GM23338 (cell line): ENCODE data around the gene SENP6. TPM values are rescaled to one million over a fixed set of nuclear protein-coding genes. Genes with fewer than 3 reads are reported as not detected.

Experiments used
- ATAC-seq: fragments of 200-7000 bp; cut with Tn5 transposase; 3 replicates; pipeline ENCODE4 v1.9.1; 2020
- DNase-seq: peaks from one replicate; pipeline ENCODE4 v3.0.0-alpha.2; 2015; ENCODE audit warnings: low spot score
- H2AFZ ChIP-seq: fragments of 200-600 bp; sonication (generic); 2 replicates; pipeline ENCODE4 v1.8.0; 2016; ENCODE audit warnings: antibody characterized with exemption, mild to moderate bottlenecking, moderate library complexity
- H3F3A ChIP-seq: fragments of 200-600 bp; sonication (generic); replicated peaks from 2 replicates; pipeline ENCODE4 v1.8.0; 2017; ENCODE audit warnings: antibody characterized with exemption, mixed run types, low read depth
- H3K27ac ChIP-seq: fragments of 200-600 bp; sonication (generic); 2 replicates; pipeline ENCODE4 v1.6.1; 2016; ENCODE audit warnings: low read depth
- H3K27me3 ChIP-seq: fragments of 200-600 bp; sonication (generic); 2 replicates; pipeline ENCODE4 v1.8.0; 2016; ENCODE audit warnings: mild to moderate bottlenecking, mixed run types, moderate library complexity; ENCODE audit not compliant: insufficient read depth
- H3K36me3 ChIP-seq: fragments of 200-600 bp; sonication (generic); 2 replicates; pipeline ENCODE4 v1.8.0; 2016; ENCODE audit warnings: mild to moderate bottlenecking; ENCODE audit not compliant: insufficient read depth
- H3K4me1 ChIP-seq: fragments of 200-600 bp; sonication (generic); 2 replicates; pipeline ENCODE4 v1.8.0; 2016; ENCODE audit warnings: mild to moderate bottlenecking, moderate library complexity; ENCODE audit not compliant: insufficient read depth
- H3K4me2 ChIP-seq: fragments of 200-600 bp; sonication (generic); 2 replicates; pipeline ENCODE4 v1.7.1; 2017; ENCODE audit warnings: mixed run types
- H3K4me3 ChIP-seq: fragments of 200-600 bp; sonication (generic); 2 replicates; pipeline ENCODE4 v1.6.1; 2016; ENCODE audit warnings: mixed run types
- H3K79me2 ChIP-seq: fragments of 200-600 bp; sonication (generic); replicated peaks from 2 replicates; pipeline ENCODE4 v1.8.0; 2017; ENCODE audit warnings: mild to moderate bottlenecking; ENCODE audit not compliant: insufficient read depth
- H3K9me2 ChIP-seq: fragments of 200-600 bp; sonication (generic); 2 replicates; pipeline ENCODE4 v1.8.0; 2017; ENCODE audit not compliant: insufficient read depth
- H4K20me1 ChIP-seq: fragments of 200-600 bp; sonication (generic); replicated peaks from 2 replicates; pipeline ENCODE4 v1.8.0; 2017; ENCODE audit warnings: mild to moderate bottlenecking; ENCODE audit not compliant: insufficient read depth
- H3K27ac Mint-ChIP-seq: 2 replicates; pipeline ENCODE4 v1.8.0; 2020; ENCODE audit warnings: inconsistent platforms, mild to moderate bottlenecking, moderate library complexity, mixed read lengths
- H3K27me3 Mint-ChIP-seq: 3 replicates; pipeline ENCODE4 v1.8.0; 2022; ENCODE audit warnings: low read depth, mild to moderate bottlenecking, moderate library complexity, mixed read lengths, inconsistent platforms; ENCODE audit not compliant: insufficient read depth, poor library complexity
- H3K36me3 Mint-ChIP-seq: 3 replicates; pipeline ENCODE4 v1.8.0; 2021; ENCODE audit warnings: low read depth, mild to moderate bottlenecking, inconsistent platforms, moderate library complexity, mixed read lengths
- H3K4me1 Mint-ChIP-seq: 3 replicates; pipeline ENCODE4 v1.8.0; 2020; ENCODE audit warnings: mild to moderate bottlenecking, inconsistent platforms, mixed read lengths
- H3K4me3 Mint-ChIP-seq: 3 replicates; pipeline ENCODE4 v1.8.0; 2021; ENCODE audit warnings: moderate library complexity, mild to moderate bottlenecking, inconsistent platforms, mixed read lengths
- H3K9me3 Mint-ChIP-seq: 3 replicates; pipeline ENCODE4 v1.8.0; 2020; ENCODE audit warnings: moderate library complexity, mild to moderate bottlenecking, inconsistent platforms, mixed read lengths
- CREB1 ChIP-seq: fragments of 250-450 bp; sonication (Bioruptor Pico); IDR thresholded peaks from 2 replicates; pipeline ENCODE4 v1.5.0; 2020; ENCODE audit warnings: low read depth, mild to moderate bottlenecking, moderate library complexity
- CTCF ChIP-seq, 2 experiments: fragments of 200-600 bp in 1 of 2; sonication (generic) in 1 of 2; conservative IDR thresholded peaks; 2 replicates each; pipeline versions ENCODE4 v1.5.1 to v1.6.1; 2016 to 2017; ENCODE audit warnings: antibody characterized with exemption in 2 of 2, low read depth in 2 of 2, mild to moderate bottlenecking in 2 of 2, moderate library complexity in 1 of 2
- EZH2 ChIP-seq: fragments of 200-600 bp; sonication (generic); IDR thresholded peaks from one replicate; pipeline ENCODE4 v1.8.0; 2017; ENCODE audit warnings: antibody characterized with exemption, mild to moderate bottlenecking, low read depth; ENCODE audit not compliant: unreplicated experiment
- EZH2phosphoT487 ChIP-seq: fragments of 200-600 bp; sonication (generic); IDR thresholded peaks from one replicate; pipeline ENCODE4 v1.8.1; 2018; ENCODE audit warnings: antibody characterized with exemption; ENCODE audit not compliant: unreplicated experiment
- JUNB ChIP-seq: IDR thresholded peaks from one replicate; pipeline ENCODE4 v1.6.1; 2016; ENCODE audit warnings: antibody characterized with exemption; ENCODE audit not compliant: unreplicated experiment
- NANOG ChIP-seq: IDR thresholded peaks from 2 replicates; pipeline ENCODE4 v1.6.1; 2016; ENCODE audit warnings: antibody characterized with exemption, borderline replicate concordance
- POLR2AphosphoS5 ChIP-seq: IDR thresholded peaks from 2 replicates; pipeline ENCODE4 v1.6.1; 2016; ENCODE audit warnings: antibody characterized with exemption, low read depth
- REST ChIP-seq: IDR thresholded peaks from one replicate; pipeline ENCODE4 v1.6.1; 2018; ENCODE audit warnings: antibody characterized with exemption; ENCODE audit not compliant: unreplicated experiment
- STAT1 ChIP-seq: IDR thresholded peaks from one replicate; pipeline ENCODE4 v1.6.1; 2016; ENCODE audit warnings: antibody characterized with exemption; ENCODE audit not compliant: unreplicated experiment
- ZNF114 ChIP-seq: fragments of 250-450 bp; sonication (Bioruptor Pico); IDR thresholded peaks from 2 replicates; pipeline ENCODE4 v1.5.0; 2020; ENCODE audit warnings: mild to moderate bottlenecking, moderate library complexity
- ZNF331 ChIP-seq: fragments of 250-450 bp; sonication (Bioruptor Pico); IDR thresholded peaks from 2 replicates; pipeline ENCODE4 v1.5.0; 2020; ENCODE audit warnings: low read depth, mild to moderate bottlenecking, moderate library complexity
- ZNF462 ChIP-seq: fragments of 250-450 bp; sonication (Bioruptor Pico); IDR thresholded peaks from 2 replicates; pipeline ENCODE4 v1.5.0; 2020; ENCODE audit warnings: mild to moderate bottlenecking, moderate library complexity
- polyA plus RNA-seq: library from polyadenylated mRNA; unstranded; fragments of >200 nt; fragmentation: Nextera tagmentation; extraction: Ambion mirVana; gene quantifications from 2 replicates; pipeline ENCODE4 v1.2.1, GENCODE V29; 2016
- total RNA-seq: library from RNA; depleted of rRNA; stranded (reverse); fragments of >200 nt; shearing (Covaris generic); gene quantifications from 2 replicates; pipeline ENCODE4 v1.2.3, GENCODE V29; 2014
- TF ChIP-seq, protein P1 (sequence below): IDR thresholded peaks from 2 replicates; pipeline ENCODE4 v1.6.1; 2016; ENCODE audit warnings: antibody characterized with exemption

SENP6 gene
- total and polyA plus RNA-seq, 2 experiments from 2014 or later, result 66.6 to 114 TPM

GRCh38 chr6:75766387-75766786 lies 164.7 kb downstream of the SENP6 start:
- Histone ChIP-seq H3K27me3 (no peaks in the 10 kb centered on the region), H2AFZ (no peak overlapping the region), H3K9me2 (no peaks in the 10 kb centered on the region), H3K36me3 (no peaks in the 10 kb centered on the region), H3K4me2 (no peak overlapping the region), H3K4me3 (no peak overlapping the region), H3K27ac (no peak overlapping the region), H4K20me1 (peaks cover 19% of the 10 kb centered on the region), H3K4me1 (no peaks in the 10 kb centered on the region), H3K79me2 (peaks cover 10% of the 10 kb centered on the region), H3F3A (no peaks in the 10 kb centered on the region)
- Mint-ChIP-seq H3K27ac (no peak overlapping the region), H3K27me3 (peaks cover 4% of the 10 kb centered on the region), H3K9me3 (no peaks in the 10 kb centered on the region), H3K36me3 (no peaks in the 10 kb centered on the region; the same call in 2 of the 3 replicates), H3K4me1 (peaks cover 5% of the 10 kb centered on the region), H3K4me3 (no peak overlapping the region)
- TF ChIP-seq POLR2AphosphoS5, result no peak
- TF ChIP-seq ZNF114 (CRISPR knock-in tag), result no peak
- no peak for TF ChIP-seq EZH2
- no peak for TF ChIP-seq ZNF331
- TF ChIP-seq, protein P1, sequence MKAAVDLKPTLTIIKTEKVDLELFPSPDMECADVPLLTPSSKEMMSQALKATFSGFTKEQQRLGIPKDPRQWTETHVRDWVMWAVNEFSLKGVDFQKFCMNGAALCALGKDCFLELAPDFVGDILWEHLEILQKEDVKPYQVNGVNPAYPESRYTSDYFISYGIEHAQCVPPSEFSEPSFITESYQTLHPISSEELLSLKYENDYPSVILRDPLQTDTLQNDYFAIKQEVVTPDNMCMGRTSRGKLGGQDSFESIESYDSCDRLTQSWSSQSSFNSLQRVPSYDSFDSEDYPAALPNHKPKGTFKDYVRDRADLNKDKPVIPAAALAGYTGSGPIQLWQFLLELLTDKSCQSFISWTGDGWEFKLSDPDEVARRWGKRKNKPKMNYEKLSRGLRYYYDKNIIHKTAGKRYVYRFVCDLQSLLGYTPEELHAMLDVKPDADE, result no peak
- TF ChIP-seq JUNB, result no peak
- TF ChIP-seq EZH2phosphoT487, result no peak
- TF ChIP-seq REST, result no peak
- no peak for TF ChIP-seq CREB1 (CRISPR knock-in tag)
- no peak for TF ChIP-seq STAT1
- no peak for TF ChIP-seq ZNF462
- TF ChIP-seq CTCF (conservative IDR thresholded peaks at IDR 0.05; ENCODE audit: low read depth in 2 of 2), result no peak
- TF ChIP-seq NANOG, result no peak
- ATAC-seq (no peak), DNase-seq (no peak)
